AG08395 (cell line): ENCODE measurements around the gene POU3F2.
A peak's percentile ranks its signal among the peaks of the same experiment; 100 is the strongest.

Experiments
- DNase-seq: peaks from one replicate; pipeline ENCODE4 v3.0.0; 2012; ENCODE audit warnings: mixed read lengths, low spot score

POU3F2 gene

DNA sequence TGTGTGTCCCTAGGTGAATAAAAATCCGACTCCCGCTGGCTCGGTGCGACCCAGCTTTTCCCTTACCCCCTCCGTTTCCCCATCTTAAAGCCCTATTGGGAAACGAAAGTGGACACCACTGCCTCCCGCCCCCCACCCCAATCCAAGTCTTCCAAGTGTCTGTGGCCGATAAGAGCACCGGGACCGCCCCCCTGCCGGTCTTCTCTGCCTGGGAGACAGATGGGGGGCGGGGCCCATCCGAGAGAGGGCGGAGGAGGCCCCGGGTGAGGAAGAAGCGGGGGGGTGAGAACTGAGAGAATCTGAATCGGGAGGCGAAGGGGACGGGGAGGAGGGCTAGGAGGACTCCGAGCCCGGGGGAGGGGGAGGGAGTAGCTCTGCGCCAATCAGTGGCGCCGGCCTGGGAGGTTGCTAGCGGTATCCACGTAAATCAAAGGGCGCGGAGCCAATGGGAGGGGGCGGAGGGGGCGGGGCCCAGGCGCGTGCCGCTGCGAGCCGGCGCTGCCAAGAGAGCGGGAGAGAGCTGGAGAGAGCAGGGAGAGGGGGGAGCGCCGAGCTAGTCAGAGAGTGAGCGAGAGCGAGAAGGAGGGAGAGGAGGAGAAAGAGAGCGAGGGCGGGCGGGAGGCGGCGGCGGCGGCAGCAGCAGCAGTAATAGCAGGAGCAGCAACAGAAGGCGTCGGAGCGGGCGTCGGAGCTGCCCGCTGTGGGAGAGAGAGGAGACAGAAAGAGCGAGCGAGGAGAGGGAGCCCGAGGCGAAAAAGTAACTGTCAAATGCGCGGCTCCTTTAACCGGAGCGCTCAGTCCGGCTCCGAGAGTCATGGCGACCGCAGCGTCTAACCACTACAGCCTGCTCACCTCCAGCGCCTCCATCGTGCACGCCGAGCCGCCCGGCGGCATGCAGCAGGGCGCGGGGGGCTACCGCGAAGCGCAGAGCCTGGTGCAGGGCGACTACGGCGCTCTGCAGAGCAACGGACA lies at the start of gene POU3F2:
TSS of gene POU3F2 (plus strand) at position 515 of the 972 bp plus-strand sequence. CDS start at position 815, 300 bp downstream.
- peak; percentile 69 for DNase-seq

DNA sequence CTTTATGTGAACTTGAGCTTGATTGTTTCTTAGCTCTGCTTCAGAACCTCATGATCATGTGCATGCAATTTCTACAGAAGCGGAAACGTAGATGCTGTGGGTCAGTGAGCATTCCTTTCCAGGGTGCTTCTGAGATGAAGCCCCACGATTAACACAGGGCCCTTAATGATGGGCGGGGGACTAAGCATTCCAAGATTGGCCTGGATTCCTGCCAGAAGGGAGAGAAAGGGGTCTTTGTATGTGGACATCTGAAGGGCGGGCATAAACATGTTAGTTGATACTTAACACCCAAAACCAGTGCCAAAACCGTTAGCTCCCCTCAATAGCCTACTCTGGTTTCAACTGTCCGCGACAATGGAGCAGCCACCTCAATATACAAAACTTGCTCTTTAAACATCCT lies 46.9 kb upstream of the POU3F2 start:
- no peak for DNase-seq

DNA sequence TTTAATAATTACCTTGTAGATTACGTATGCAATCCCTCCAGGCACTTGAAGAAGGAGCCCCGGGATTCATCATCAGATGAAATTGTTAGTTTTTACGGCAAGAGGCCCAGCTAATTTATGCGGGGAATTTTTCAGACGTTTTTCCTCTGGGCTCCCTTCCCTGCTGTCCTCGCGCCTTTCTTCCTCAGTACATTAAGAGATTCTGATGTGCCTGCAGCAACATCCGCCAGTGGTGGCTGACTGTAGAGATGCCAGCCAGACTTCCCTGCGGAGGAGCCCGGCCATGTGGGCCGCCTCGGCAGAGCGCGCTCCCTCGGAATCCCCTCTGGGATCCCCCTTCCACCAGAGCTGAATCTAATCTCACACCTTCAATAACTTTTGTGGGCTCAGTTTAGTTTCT lies 46.4 kb upstream of the POU3F2 start:
- no peak for DNase-seq

DNA sequence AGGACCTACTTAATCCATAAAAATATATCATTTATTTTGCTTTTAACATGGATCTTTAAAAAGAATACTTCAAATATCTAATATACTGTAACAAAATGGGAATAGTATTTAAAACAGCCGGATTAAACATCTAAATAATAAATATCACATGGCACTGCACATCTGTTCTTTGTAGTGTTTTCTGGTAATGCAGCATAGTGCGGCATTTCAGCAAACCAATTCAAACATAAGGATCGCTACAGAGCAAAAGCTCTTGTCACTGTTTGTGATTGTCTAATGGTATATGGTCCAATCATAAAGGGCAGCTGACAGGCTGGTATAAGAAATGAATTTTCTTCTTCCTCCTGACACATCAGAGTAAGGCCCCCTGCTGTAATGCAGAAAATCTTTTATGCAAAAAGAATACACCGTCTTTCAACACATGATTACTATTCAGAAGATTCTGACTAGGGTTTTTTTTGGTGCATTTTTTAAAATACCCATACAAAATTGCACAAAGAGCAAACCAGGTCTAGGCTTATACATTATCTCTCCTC lies 40.0 kb upstream of the POU3F2 start:
- no peak for DNase-seq

DNA sequence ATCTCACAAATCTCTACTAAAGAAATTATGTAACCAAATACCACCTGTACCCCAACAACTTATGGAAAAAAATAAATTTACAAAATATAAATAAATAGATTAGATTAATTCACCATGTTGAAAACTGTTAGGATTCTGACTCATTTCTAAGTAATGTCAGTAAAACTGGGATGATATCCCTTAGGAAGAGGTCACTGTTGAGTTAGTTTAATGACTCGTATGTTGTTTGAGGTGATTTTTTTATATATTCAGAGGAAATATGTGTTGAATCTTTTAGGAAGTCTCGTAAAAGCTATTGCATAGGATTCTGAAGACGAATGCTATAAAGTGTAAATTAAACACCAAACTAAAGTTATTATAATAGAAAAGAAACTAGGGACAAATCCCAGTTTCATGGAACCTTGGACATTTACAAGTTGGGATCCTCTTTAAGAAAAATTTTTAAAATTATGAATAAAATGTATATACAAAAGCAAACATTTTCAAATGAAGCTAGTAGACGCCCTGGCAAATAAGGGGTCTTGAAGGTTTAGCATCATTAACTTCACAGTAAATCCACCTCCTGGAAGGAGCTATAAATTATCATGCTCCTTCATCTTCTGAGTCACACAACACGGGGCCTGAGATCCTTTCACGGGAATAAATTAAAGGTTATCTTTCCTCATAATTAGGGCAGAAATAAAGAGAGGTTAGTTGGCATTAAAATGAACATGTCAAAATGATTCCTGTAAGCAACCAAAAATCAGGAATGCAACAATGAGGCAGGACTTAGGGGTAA lies 37.0 kb upstream of the POU3F2 start:
- no peak for DNase-seq

DNA sequence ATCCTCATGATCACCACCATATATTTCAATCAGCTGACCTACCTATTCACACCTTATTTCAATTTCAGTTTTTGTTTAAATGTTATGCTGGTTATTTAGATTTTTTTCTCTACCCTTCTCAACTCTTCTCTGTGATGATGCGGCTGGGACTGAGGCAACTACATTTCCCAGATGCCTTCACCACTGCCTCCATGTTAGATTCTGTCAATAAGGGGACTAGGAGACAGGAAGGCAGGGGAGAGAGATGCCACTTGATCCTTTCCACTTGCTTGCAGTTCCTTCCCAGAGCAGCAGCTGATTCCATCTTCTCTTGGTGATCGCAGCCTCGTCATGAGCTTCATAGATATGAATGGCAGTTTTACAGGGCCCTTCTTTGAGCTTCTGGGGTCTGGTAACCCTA lies 33.5 kb upstream of the POU3F2 start:
- no peak for DNase-seq

DNA sequence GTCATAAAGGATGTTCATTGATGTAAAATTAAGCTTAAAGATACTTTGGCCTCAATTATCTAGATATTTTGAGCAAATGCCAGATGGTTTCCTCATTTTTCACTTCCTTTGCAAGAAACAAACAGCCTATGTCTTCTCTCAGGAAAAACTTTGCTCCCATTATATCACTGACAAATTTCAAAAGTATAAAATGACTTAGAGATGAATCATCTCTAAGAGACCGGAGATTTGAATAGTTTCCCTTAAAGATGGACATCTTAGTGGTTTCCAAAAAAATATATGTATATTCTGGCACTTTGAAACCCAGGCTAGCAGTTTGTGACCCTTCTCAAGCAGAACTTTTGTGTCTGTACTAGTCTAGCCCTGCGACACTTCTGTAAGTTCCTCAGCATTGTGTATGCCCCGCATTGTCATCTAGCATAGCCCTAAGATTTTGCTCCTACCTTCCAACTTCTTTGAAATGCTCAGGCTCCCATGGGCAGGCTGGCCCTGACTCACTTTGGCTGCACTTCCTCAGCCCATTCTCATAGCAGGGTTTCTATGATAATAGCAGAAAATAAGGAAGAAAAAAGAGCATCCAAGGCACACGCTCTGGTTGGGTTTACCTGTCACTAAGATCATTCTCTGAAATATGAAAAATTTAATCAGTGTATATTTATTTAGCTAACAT lies 25.7 kb upstream of the POU3F2 start:
- no peak for DNase-seq

DNA sequence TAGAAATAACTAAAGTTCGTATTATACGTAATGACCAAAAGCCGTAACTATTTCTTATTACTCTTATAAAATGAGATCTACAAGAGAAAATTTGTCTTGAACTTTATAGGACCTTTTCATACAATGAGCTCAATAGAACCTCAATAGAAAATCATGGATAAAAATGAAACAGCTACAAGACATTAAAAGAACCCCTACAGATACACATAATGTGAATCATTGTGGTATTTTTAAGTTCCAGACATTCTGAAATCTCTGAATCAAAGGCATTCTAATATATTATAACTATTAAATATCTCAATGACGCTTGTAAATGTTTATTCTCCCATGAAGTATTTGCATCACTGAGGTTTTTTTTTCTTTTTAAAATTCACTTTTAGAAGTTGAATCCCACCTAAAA lies 22.2 kb upstream of the POU3F2 start:
- no peak for DNase-seq

DNA sequence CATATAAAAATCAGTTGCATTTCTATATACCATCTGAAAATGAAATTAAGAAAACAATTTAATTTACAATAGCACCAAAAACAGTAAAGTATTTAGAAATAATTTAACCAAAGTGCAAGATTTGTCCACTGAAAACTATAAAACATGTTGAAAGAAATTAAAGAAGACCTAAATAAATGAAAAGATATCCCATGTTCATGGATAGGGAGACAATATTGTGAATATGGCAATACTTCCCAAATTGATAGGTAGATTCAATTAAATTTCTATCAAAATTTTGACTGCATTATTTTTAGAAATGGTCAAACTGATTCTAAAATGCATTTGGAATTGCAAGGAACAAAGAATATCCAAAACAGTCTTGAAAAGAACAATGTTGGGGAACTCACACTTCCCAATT lies 17.6 kb upstream of the POU3F2 start:
- no peak for DNase-seq

DNA sequence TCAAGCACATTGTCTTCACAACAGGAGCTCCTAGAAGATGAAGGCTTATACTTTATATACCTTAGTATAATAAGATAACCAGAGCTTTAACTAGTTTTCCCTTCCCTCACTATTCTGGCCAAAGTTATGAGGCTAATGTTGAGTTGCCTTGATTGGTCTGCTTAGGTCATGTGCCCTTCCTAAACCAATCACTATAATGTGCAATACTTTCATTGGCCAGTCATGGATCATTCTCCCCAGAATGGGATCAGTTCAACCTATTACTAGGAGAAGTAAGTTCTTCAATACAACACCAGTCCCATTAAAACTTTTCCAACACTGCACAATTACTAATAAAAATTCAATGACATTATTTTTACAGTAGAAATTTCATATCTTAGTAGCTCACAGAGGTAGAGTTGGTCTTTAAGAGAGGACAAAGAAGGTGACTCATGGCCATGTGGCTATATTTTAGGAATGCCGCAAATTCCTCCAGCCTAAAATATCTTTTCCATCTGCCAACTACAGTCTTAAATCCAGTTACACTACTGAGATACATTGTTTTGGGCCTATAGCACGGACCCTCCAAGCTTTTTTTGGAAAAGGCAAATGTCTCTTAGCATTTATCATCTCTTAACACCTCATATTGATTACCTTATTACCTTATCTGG lies 12.5 kb upstream of the POU3F2 start:
- DNase-seq = no peak

DNA sequence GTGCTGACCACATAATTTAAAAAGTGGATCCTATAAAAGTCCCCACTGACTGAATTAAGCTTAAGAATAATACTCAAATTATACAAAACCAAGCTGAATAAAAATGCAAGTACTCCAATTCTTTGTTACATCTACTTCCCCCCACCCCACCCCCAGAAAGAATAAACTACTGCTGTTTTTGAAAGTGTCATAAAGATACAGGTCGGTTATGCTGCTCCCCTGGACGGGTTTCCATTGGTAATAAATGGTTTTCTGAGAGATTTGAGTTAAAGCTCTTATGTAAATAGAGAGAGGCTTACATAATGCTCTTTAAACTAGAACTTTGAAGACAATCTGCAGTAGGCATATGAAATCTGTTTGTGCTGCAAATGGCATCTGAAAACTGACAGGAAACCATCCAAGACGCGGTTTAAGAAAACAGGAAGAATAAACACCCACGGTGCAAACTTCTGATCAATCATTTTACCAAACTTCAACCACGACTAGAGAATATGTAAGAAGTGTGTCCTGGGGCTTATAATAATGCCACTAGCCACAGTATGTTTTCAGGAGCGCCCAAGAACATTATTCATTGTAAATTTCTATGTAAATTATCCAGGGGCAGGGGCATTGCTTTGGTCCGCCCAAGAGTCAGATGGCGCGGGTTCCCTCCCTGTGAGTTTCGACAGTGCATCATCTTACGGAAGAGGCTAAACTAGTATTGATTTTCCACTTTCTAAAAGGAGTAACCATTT lies 10.8 kb upstream of the POU3F2 start:
- DNase-seq = no peak

DNA sequence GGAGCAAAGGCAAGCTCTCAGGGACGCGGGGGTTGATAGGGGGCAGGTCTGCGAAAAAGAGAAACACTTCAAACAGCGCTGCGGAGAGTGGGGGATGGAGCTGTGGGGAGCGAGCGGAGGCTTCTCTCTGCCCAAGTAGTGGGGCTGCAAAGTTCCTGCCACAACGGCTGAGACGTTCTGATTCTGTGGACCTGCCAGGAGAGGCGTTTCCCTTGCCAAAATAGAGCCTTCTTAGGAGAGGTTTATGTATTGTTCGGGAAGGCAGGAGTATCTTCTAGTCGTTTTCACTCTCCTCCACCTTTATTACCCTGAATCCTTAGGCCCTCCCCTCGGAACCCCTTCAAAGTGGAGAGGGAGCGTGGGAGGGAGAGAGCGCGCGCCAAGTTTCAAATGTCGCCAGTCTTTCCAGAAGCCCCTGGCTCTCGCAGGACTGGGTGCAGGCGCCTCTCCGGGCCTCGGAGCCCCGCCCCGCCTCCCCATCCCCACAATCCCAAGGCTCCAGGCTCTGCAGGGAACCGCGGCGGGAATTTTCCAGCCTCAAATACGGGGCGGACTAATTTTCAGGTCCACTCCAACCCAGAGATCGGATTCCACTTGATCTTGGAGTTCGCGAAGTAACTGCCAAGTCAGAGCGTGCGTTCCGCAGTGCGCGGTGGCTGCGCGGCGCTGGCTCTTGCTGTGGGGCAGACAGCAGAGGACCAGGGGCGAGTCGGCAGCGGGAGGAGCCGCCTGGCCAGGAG lies 10.0 kb upstream of the POU3F2 start:
- DNase-seq = no peak

DNA sequence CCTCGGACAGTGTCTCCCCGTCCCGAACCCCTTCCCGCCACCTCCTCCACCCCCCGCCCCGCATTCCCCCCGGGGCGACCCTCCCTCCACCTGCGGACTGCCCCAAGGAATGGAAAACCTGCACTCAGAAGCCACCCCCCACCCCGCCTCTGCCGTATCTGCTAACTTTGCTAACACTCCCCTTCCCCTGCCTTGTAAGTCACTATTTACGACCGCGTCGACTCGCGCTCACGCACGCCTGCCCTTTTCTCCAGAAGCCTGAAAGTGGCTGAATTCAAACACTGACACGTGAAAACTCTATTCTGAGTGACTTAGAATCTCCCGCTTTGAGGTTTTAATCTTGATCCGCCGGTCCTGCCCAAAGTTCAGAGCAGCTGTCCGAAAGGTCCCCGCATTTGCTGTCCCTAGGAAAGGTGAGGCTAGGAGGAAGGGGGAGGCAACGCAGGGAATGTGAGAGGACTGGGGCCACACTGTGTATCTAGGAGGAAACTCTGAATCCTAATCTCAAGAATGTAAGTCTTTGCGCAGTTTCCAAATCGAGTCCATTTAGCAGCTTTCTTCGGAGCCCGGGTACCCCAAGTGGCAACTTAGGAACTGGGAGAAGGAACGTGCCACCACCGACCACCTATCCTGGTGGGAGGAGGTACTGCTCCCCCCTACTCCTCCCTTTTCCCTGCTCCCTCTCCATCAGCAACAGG lies 9.3 kb upstream of the POU3F2 start:
- no peak for DNase-seq

DNA sequence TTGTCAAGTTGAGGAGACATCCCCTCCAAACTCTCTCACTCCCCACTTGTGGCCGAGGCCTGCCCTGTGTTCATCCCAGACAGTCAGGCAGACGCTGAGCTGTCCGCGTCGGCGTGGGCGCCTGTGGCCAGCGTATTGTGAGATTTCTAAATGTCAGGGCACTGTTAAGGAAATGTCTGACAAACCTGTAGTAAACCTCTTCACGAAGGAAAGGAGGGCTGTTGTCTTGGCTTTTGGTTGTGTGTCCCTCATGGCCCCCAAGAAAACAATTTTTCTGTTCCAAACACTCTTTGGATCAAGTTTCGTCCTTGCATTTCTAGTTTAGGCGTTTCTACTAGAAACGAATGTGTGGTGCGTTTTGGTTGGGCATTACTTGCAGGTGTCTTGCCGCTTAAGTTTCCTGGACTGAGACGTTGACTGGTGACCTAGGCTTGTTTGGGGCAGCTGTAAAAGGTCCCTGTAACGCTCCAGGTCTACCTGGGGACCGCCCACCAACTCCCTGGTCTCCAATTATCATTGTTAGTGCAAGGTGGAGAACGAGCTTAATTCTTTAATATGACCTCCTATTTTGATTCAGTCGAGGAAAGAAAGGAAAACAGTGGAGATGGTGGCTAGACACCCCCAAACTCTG lies 8.7 kb upstream of the POU3F2 start:
- no peak for DNase-seq

DNA sequence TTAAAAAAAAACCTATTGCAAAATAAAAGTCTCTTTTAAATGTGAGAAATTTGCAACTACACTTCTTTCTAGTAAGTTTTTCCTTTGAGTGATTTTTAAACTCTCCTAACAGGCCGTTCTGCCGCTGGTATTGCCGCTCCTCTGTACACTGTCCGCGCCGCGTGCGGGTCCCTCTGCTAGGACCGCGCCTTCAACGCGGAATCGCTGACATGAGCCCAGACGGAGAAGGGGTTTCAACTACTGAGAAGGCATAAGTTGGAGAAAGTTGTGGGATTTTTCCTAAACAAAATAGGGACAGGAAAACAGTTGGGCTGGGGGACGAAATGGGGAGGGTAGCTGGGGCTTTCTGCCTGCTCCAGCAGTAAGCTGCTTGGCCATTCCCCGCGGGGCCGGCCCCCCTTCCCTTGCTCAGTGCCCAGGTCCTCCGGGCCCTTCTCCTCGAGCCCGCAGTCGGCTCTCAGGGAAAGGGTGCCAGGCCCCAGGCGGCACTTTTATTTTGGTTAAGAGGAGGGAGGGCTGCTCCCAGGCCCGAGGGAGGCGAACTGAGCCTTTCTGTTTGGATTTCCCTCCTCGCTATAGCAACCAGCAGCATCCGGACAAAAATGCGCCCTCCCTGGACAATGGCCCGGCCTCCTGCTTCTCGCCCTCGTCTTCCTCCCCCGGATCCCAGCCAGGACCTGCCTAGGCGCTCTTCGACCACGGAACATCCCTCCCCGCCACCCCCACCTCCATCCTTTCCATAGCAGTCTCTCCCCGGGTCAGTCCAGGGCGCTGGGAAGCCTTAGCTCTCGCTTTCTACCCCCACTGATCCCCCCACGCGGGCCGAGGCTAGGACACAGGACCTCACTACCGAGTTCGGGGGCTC lies 6.8 kb upstream of the POU3F2 start:
- no peak for DNase-seq

DNA sequence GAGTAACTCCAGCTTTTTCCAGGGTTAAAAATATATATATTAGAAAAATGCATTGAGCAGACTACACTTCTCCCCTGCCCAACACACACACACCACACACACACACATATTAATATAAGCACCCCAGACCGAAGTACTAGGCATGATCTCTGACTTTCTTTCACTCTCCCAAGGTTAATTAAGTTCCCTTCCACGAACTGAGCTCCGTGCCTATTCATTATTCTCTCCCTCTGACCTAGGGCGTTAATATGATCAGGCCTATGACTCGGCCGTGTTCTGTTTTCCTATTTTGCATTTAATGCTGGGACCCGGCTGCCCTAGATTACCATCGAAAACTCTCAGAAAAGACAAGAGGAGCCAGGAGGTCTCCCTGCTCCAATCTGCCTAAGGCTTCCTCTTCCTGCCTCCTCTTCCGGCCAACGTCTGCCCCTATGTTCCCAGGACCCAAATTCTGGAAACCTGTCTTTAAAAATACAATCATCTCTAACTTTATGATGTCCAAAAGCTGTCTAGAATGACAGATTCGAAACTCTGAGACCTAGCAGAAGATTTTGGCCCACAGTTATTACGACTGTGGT lies 6.1 kb upstream of the POU3F2 start:
- no peak for DNase-seq

DNA sequence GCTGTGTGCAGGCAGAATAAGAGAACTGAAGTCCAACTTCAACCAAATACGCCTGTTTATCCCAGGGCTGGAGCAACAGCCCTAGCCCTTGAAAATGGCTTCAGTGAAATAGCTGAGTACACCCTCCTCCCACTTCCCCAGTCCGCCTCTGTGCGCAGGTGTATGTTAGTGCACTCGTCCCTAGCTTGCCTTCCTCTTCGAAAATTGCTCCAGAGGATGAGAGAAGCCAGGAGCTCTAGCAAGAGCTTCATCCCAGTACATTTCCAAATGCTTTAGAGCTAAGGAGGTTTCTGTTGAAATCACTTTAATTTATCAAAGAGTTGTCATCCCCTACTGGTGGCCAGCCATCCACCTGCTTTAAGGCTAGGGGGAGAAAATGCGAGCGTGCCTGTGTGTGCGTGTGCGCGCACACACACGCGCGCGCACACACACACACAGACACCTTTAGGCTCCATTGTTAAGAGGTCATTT lies 5.4 kb upstream of the POU3F2 start:
- no peak for DNase-seq

DNA sequence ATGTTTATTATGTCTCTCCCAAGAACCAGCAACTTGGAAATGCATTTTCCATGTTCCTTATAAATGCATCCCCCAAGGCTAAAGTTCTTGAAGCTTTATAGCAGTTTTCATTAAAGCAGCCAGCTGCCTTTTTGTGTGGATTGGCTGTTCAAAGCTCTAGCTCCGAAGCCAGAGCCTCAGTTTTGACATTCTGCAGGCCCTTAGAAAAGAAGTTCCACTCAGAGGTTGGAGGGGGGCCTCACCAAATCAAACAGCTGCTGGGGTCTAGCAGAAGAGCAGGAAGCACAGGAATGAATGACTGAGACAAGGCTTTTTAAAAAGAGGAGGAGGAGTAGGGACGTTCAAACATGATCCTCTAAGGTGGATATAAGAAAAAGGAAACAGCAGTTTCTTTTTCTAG lies 4.2 kb upstream of the POU3F2 start:
- no peak for DNase-seq
